ENCODE data around the gene HSD11B1. TPM values are rescaled to one million over a fixed set of nuclear protein-coding genes. Genes with fewer than 3 reads are reported as not detected.

HSD11B1 gene
- total and polyA plus RNA-seq, 4 donors = 0.09 to 488 (median 304) TPM

- no peaks in the 10 kb centered on the region for H3K9me3 ChIP-seq (ENCODE audit: control insufficient read depth in 4 of 4, low read length in 3 of 4)
- no peak overlapping the region for H3K9ac ChIP-seq (ENCODE audit: low read depth in 1 of 2, low read length in 2 of 2)
- peaks cover 0 to 20% (median 10%) of the 10 kb centered on the region in 4 donors for H3K36me3 ChIP-seq (ENCODE audit: control insufficient read depth in 4 of 4, insufficient read depth in 3 of 4, low read depth in 1 of 4, low read length in 3 of 4)
- peak overlapping the region; percentile 91 to 96 for H3K27ac ChIP-seq (ENCODE audit: low read depth in 1 of 2, low read length in 2 of 2)
- DNase-seq (ENCODE audit: low spot score) = no peak
- H3K27me3 ChIP-seq (ENCODE audit: control insufficient read depth in 4 of 4, insufficient read depth in 4 of 4, low read length in 3 of 4) = no peaks in the 10 kb centered on the region
- H3K4me3 ChIP-seq (ENCODE audit: low read depth in 1 of 3, low read length in 3 of 3) = no peak overlapping the region
- H3K4me1 ChIP-seq (ENCODE audit: control insufficient read depth in 4 of 4, insufficient read depth in 4 of 4, low read length in 3 of 4) = peaks cover 0 to 48% (median 28%) of the 10 kb centered on the region in 4 donors
- WGBS = 55% methylated on average over 4 of the region's 4 CpGs
- TF ChIP-seq EGR1 (IDR thresholded peaks at IDR 0.05; ENCODE audit: low read depth in 2 of 2) = no peak
- TF ChIP-seq, protein P1, sequence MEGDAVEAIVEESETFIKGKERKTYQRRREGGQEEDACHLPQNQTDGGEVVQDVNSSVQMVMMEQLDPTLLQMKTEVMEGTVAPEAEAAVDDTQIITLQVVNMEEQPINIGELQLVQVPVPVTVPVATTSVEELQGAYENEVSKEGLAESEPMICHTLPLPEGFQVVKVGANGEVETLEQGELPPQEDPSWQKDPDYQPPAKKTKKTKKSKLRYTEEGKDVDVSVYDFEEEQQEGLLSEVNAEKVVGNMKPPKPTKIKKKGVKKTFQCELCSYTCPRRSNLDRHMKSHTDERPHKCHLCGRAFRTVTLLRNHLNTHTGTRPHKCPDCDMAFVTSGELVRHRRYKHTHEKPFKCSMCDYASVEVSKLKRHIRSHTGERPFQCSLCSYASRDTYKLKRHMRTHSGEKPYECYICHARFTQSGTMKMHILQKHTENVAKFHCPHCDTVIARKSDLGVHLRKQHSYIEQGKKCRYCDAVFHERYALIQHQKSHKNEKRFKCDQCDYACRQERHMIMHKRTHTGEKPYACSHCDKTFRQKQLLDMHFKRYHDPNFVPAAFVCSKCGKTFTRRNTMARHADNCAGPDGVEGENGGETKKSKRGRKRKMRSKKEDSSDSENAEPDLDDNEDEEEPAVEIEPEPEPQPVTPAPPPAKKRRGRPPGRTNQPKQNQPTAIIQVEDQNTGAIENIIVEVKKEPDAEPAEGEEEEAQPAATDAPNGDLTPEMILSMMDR (IDR thresholded peaks at IDR 0.05; ENCODE audit: low read depth, low read length, missing input control) = no peak
- no peak for TF ChIP-seq TAF1 (conservative IDR thresholded peaks at IDR 0.05)
- TF ChIP-seq, protein P2, sequence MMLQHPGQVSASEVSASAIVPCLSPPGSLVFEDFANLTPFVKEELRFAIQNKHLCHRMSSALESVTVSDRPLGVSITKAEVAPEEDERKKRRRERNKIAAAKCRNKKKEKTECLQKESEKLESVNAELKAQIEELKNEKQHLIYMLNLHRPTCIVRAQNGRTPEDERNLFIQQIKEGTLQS (IDR thresholded peaks at IDR 0.05) = no peak
- TF ChIP-seq RAD21 (IDR thresholded peaks at IDR 0.05) = no peak
- TF ChIP-seq FOXA2 (IDR thresholded peaks at IDR 0.05) = no peak
- no peak for TF ChIP-seq RXRA (IDR thresholded peaks at IDR 0.05)
- TF ChIP-seq JUND (IDR thresholded peaks at IDR 0.05) = no peak
Measured at GRCh38 chr1:209708297-209708696, 3.7 kb downstream of the HSD11B1 start.

DNA sequence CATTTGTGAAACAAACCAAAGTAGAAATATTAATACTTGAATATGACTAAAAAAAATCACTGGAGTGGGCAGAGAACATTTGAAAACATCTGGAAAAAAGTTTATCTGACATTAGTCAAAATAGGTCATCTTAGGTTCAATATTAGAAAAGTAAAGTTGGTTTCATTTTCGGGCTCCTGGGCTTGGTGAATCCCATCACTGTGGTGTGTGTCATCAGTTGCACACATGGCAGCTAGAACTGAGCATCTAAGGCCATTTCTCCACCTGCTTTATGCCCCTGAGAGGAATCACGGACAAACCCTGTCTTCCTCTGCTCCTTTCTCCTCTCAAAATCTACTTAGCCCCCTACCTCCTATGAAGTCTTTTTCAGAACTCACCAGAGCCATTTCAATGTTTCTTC is 5.4 kb downstream of the HSD11B1 start:
- TF ChIP-seq SP1 (IDR thresholded peaks at IDR 0.05) (no peak), ZBTB33 (IDR thresholded peaks at IDR 0.05) (no peak), YY1 (IDR thresholded peaks at IDR 0.05) (no peak), EGR1 (IDR thresholded peaks at IDR 0.05; ENCODE audit: low read depth in 2 of 2) (no peak), RAD21 (IDR thresholded peaks at IDR 0.05) (no peak), HNF4A (conservative IDR thresholded peaks at IDR 0.05) (no peak), GABPA (IDR thresholded peaks at IDR 0.05 in 1 of 2, conservative IDR thresholded peaks at IDR 0.05 in 1 of 2) (no peak), RXRA (IDR thresholded peaks at IDR 0.05) (no peak), HNF4G (IDR thresholded peaks at IDR 0.05) (no peak), NR2F2 (IDR thresholded peaks at IDR 0.05) (no peak), FOXA2 (IDR thresholded peaks at IDR 0.05) (no peak), TAF1 (conservative IDR thresholded peaks at IDR 0.05) (no peak), FOXA1 (IDR thresholded peaks at IDR 0.05) (no peak), JUND (IDR thresholded peaks at IDR 0.05) (no peak)
- TF ChIP-seq, protein P3, sequence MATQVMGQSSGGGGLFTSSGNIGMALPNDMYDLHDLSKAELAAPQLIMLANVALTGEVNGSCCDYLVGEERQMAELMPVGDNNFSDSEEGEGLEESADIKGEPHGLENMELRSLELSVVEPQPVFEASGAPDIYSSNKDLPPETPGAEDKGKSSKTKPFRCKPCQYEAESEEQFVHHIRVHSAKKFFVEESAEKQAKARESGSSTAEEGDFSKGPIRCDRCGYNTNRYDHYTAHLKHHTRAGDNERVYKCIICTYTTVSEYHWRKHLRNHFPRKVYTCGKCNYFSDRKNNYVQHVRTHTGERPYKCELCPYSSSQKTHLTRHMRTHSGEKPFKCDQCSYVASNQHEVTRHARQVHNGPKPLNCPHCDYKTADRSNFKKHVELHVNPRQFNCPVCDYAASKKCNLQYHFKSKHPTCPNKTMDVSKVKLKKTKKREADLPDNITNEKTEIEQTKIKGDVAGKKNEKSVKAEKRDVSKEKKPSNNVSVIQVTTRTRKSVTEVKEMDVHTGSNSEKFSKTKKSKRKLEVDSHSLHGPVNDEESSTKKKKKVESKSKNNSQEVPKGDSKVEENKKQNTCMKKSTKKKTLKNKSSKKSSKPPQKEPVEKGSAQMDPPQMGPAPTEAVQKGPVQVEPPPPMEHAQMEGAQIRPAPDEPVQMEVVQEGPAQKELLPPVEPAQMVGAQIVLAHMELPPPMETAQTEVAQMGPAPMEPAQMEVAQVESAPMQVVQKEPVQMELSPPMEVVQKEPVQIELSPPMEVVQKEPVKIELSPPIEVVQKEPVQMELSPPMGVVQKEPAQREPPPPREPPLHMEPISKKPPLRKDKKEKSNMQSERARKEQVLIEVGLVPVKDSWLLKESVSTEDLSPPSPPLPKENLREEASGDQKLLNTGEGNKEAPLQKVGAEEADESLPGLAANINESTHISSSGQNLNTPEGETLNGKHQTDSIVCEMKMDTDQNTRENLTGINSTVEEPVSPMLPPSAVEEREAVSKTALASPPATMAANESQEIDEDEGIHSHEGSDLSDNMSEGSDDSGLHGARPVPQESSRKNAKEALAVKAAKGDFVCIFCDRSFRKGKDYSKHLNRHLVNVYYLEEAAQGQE (IDR thresholded peaks at IDR 0.05) = no peak
- TF ChIP-seq, protein P4, sequence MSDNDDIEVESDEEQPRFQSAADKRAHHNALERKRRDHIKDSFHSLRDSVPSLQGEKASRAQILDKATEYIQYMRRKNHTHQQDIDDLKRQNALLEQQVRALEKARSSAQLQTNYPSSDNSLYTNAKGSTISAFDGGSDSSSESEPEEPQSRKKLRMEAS (IDR thresholded peaks at IDR 0.05) = no peak
- TF ChIP-seq, protein P2 (IDR thresholded peaks at IDR 0.05) = no peak
- TF ChIP-seq, protein P1 (IDR thresholded peaks at IDR 0.05; ENCODE audit: low read depth, low read length, missing input control) = no peak
- Histone ChIP-seq H3K27ac (ENCODE audit: low read depth in 1 of 2, low read length in 2 of 2) (no peak overlapping the region), H3K4me1 (ENCODE audit: control insufficient read depth in 4 of 4, insufficient read depth in 4 of 4, low read length in 3 of 4) (peaks cover 0 to 40% (median 27%) of the 10 kb centered on the region in 4 donors), H3K9ac (ENCODE audit: low read depth in 1 of 2, low read length in 2 of 2) (no peak overlapping the region), H3K9me3 (ENCODE audit: control insufficient read depth in 4 of 4, low read length in 3 of 4) (no peaks in the 10 kb centered on the region), H3K27me3 (ENCODE audit: control insufficient read depth in 4 of 4, insufficient read depth in 4 of 4, low read length in 3 of 4) (no peaks in the 10 kb centered on the region), H3K4me3 (ENCODE audit: low read depth in 1 of 3, low read length in 3 of 3) (no peak overlapping the region), H3K36me3 (ENCODE audit: control insufficient read depth in 4 of 4, insufficient read depth in 3 of 4, low read depth in 1 of 4, low read length in 3 of 4) (peaks cover 0 to 33% (median 15%) of the 10 kb centered on the region in 4 donors)
- WGBS = 68% methylated on average over 2 of the region's 2 CpGs
- no peak for DNase-seq (ENCODE audit: low spot score)

Data from liver (tissue), 9 donors.